DOHH2 (cell line): ENCODE measurements around the gene TRPV6.

Experiments used
- H3F3A ChIP-seq: fragments of 200-600 bp; sonication (generic), shearing (Covaris generic); 2 replicates; pipeline ENCODE4 v1.6.0; 2016; ENCODE audit warnings: antibody characterized with exemption, mild to moderate bottlenecking; ENCODE audit not compliant: control insufficient read depth, insufficient read depth
- H3K27ac ChIP-seq: fragments of 200-600 bp; sonication (generic); 2 replicates; pipeline ENCODE4 v1.5.1; 2014; ENCODE audit warnings: low read depth, mild to moderate bottlenecking, low read length, moderate library complexity
- H3K27me3 ChIP-seq: fragments of 200-600 bp; sonication (generic); 2 replicates; pipeline ENCODE4 v1.6.1; 2014; ENCODE audit warnings: mild to moderate bottlenecking, low read length, mixed read lengths; ENCODE audit not compliant: control insufficient read depth
- H3K36me3 ChIP-seq: fragments of 200-600 bp; sonication (generic); 2 replicates; pipeline ENCODE4 v1.6.1; 2014; ENCODE audit warnings: mild to moderate bottlenecking, low read length, moderate library complexity, mixed read lengths; ENCODE audit not compliant: control insufficient read depth
- H3K4me1 ChIP-seq: fragments of 200-600 bp; sonication (generic); 2 replicates; pipeline ENCODE4 v1.6.1; 2014; ENCODE audit warnings: mild to moderate bottlenecking, low read length, mixed read lengths; ENCODE audit not compliant: control insufficient read depth
- H3K4me2 ChIP-seq: fragments of 200-600 bp; sonication (generic); 2 replicates; pipeline ENCODE4 v1.6.0; 2014; ENCODE audit warnings: mild to moderate bottlenecking, low read length, moderate library complexity
- H3K4me3 ChIP-seq: fragments of 200-600 bp; sonication (generic); 2 replicates; pipeline ENCODE4 v1.5.1; 2014; ENCODE audit warnings: mild to moderate bottlenecking, low read length, mixed read lengths
- H3K79me2 ChIP-seq: fragments of 200-600 bp; sonication (generic); 2 replicates; pipeline ENCODE4 v1.6.1; 2014; ENCODE audit warnings: mild to moderate bottlenecking, low read length, mixed read lengths; ENCODE audit not compliant: control insufficient read depth
- H3K9me2 ChIP-seq: fragments of 200-600 bp; sonication (generic); replicated peaks from 2 replicates; pipeline ENCODE4 v1.6.1; 2014; ENCODE audit warnings: mild to moderate bottlenecking, low read length, mixed read lengths; ENCODE audit not compliant: control insufficient read depth
- H3K9me3 ChIP-seq: fragments of 200-600 bp; sonication (generic); 2 replicates; pipeline ENCODE4 v1.6.1; 2014; ENCODE audit warnings: antibody characterized with exemption, low read length, mixed read lengths; ENCODE audit not compliant: control insufficient read depth, insufficient read depth
- H4K20me1 ChIP-seq: fragments of 200-600 bp; sonication (generic); 2 replicates; pipeline ENCODE4 v1.6.0; 2014; ENCODE audit warnings: low read depth, mild to moderate bottlenecking, antibody characterized with exemption, low read length, moderate library complexity; ENCODE audit not compliant: control insufficient read depth, insufficient read depth
- EZH2phosphoT487 ChIP-seq: fragments of 200-600 bp; sonication (generic); IDR thresholded peaks from 2 replicates; pipeline ENCODE4 v1.6.1; 2017; ENCODE audit warnings: borderline replicate concordance, mild to moderate bottlenecking, antibody characterized with exemption, low read length, moderate library complexity, mixed read lengths
- TF ChIP-seq, protein P1 (sequence below): fragments of 200-600 bp; sonication (generic); IDR thresholded peaks from one replicate; pipeline ENCODE4 v1.5.1; 2014; ENCODE audit warnings: antibody characterized with exemption, mild to moderate bottlenecking, low read depth, low read length; ENCODE audit not compliant: poor library complexity, severe bottlenecking

Gene TRPV6

DNA sequence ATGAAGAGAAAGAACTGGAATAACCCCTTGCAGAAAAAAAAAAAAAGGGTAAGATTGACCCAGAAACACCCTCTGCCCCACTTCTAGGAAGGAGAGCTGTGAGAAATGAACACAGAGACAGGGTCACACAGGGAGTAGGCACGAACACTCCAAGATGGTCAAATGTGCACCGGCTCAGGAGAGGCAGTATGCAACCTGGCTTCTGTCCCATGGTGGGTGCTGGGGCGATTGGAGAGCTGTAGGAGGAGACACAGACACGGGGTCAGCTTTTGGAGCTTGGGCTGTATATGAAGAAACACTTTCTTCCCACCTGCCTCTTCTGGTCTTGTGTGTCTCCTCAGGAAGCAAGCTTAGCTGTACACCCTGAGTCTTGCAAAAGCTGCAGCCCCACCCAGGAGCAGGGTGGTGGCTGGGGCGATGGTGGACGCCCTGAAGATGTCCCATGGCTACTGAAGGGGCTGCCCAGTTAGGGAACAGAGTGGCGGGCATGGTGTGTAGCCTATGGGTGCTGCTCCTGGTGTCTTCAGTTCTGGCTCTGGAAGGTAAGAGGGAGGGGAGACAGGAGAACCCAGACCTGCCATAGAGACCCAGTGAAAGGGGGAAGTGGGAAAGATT is 22.7 kb downstream of the TRPV6 start:
- H3K36me3 ChIP-seq: no peaks in the 10 kb centered on the region
- no peaks in the 10 kb centered on the region; the same call in 1 of the 2 replicates for H3F3A ChIP-seq
- H3K4me3 ChIP-seq: no peak overlapping the region
- peaks cover 9% of the 10 kb centered on the region for H3K4me1 ChIP-seq
- H3K27me3 ChIP-seq: peaks cover 24% of the 10 kb centered on the region
- TF ChIP-seq, protein P1, sequence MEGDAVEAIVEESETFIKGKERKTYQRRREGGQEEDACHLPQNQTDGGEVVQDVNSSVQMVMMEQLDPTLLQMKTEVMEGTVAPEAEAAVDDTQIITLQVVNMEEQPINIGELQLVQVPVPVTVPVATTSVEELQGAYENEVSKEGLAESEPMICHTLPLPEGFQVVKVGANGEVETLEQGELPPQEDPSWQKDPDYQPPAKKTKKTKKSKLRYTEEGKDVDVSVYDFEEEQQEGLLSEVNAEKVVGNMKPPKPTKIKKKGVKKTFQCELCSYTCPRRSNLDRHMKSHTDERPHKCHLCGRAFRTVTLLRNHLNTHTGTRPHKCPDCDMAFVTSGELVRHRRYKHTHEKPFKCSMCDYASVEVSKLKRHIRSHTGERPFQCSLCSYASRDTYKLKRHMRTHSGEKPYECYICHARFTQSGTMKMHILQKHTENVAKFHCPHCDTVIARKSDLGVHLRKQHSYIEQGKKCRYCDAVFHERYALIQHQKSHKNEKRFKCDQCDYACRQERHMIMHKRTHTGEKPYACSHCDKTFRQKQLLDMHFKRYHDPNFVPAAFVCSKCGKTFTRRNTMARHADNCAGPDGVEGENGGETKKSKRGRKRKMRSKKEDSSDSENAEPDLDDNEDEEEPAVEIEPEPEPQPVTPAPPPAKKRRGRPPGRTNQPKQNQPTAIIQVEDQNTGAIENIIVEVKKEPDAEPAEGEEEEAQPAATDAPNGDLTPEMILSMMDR: no peak
- no peaks in the 10 kb centered on the region for H4K20me1 ChIP-seq
- H3K79me2 ChIP-seq: no peaks in the 10 kb centered on the region
- no peaks in the 10 kb centered on the region for H3K9me3 ChIP-seq
- H3K27ac ChIP-seq: no peak overlapping the region
- no peaks in the 10 kb centered on the region for H3K9me2 ChIP-seq
- H3K4me2 ChIP-seq: no peak overlapping the region

DNA sequence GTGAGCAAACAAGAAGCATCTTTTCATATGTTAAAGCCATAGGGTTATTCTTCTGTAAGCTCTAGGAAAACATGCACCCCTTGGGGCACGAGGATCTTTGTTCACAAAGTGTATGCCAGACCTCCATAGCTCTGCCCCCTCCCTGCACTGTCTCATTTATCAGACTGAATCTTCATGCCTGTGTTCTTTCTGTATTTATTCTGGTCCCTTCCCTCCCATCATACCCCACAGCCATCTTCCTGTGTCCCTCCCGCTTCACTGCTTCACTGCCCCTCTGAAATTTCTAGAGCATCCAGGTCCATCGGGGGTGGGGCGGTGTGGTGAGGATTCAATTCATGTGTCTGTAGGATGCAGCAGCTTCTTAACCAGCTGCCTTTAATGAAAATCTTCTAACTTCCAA is 23.2 kb downstream of the TRPV6 start:
- no peaks in the 10 kb centered on the region for H3K36me3 ChIP-seq
- H3K79me2 ChIP-seq: no peaks in the 10 kb centered on the region
- no peaks in the 10 kb centered on the region for H4K20me1 ChIP-seq
- H3K9me3 ChIP-seq: no peaks in the 10 kb centered on the region
- no peak for TF ChIP-seq EZH2phosphoT487
- TF ChIP-seq, protein P1: no peak
- H3K9me2 ChIP-seq: no peaks in the 10 kb centered on the region
- no peak overlapping the region for H3K4me2 ChIP-seq
- no peak overlapping the region for H3K27ac ChIP-seq
- H3K27me3 ChIP-seq: peaks cover 27% of the 10 kb centered on the region
- H3K4me1 ChIP-seq: peaks cover 9% of the 10 kb centered on the region
- no peaks in the 10 kb centered on the region; the same call in 1 of the 2 replicates for H3F3A ChIP-seq
- no peak overlapping the region for H3K4me3 ChIP-seq

DNA sequence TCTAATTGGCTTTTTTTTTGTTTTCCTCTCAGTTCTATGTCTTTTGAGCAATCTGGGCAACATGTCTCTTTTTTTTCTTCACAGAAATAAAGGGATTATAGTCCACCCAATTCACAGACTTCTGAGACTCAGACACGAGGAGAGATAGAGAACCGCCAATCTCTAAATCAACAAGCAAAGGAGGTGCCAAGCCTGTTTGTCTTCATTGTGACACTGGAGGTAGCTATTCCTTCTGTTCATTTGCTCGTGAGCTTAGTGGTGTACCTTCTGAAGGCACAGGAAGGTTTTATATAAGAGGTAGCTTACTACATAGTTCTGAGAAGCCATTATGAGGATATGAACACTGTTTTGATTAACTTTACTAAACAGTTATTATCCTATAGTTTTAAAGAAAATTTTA is 24.6 kb downstream of the TRPV6 start:
- H3K79me2 ChIP-seq: no peaks in the 10 kb centered on the region
- H3K9me3 ChIP-seq: no peaks in the 10 kb centered on the region
- H4K20me1 ChIP-seq: no peaks in the 10 kb centered on the region
- TF ChIP-seq, protein P1: no peak
- TF ChIP-seq EZH2phosphoT487: no peak
- H3K4me3 ChIP-seq: no peak overlapping the region
- no peaks in the 10 kb centered on the region; the same call in 1 of the 2 replicates for H3F3A ChIP-seq
- H3K9me2 ChIP-seq: no peaks in the 10 kb centered on the region
- peaks cover 38% of the 10 kb centered on the region for H3K27me3 ChIP-seq
- H3K36me3 ChIP-seq: no peaks in the 10 kb centered on the region
- H3K4me1 ChIP-seq: peaks cover 9% of the 10 kb centered on the region
- no peak overlapping the region for H3K4me2 ChIP-seq
- no peak overlapping the region for H3K27ac ChIP-seq
